T-helper 2 cell (primary cell): ENCODE data around the gene MORC3.
"Not testable (repeated sequence)": the region's sequence is repeated elsewhere in the genome, so short reads cannot be mapped to it uniquely, and the experiment has no call there.

Experiments
- DNase-seq, 5 experiments: peaks; one replicate each; pipeline versions ENCODE4 v3.0.0 to v3.0.0-alpha.2; 2012 to 2022

Gene MORC3

GRCh38 chr21:36322083-36322424 lies 2.1 kb downstream of the MORC3 start:
- DNase-seq: no peak

GRCh38 chr21:36323032-36323431 lies 3.0 kb downstream of the MORC3 start:
- peak in 1 of 5 experiments; percentile 43 for DNase-seq

GRCh38 chr21:36325373-36326010 lies 5.5 kb downstream of the MORC3 start:
- no peak for DNase-seq

GRCh38 chr21:36330904-36331303 lies 10.9 kb downstream of the MORC3 start:
- DNase-seq: peak in 4 of 5 experiments; percentile 16 to 67 (median 22)

GRCh38 chr21:36337099-36337509 lies 17.1 kb downstream of the MORC3 start:
- DNase-seq: no peak

- no peak for DNase-seq
Observed at GRCh38 chr21:36338975-36339374, 19.0 kb downstream of the MORC3 start.

- DNase-seq: not testable (repeated sequence)
Observed at GRCh38 chr21:36342581-36342980, 22.6 kb downstream of the MORC3 start.

- DNase-seq: no peak
Observed at GRCh38 chr21:36344931-36345330, 24.9 kb downstream of the MORC3 start.

GRCh38 chr21:36347278-36347961 lies 27.4 kb downstream of the MORC3 start:
- DNase-seq: no peak

GRCh38 chr21:36347962-36348328 lies 27.9 kb downstream of the MORC3 start:
- no peak for DNase-seq

- no peak for DNase-seq
Observed at GRCh38 chr21:36349315-36349714, 29.3 kb downstream of the MORC3 start.

GRCh38 chr21:36350282-36350910 lies 30.4 kb downstream of the MORC3 start:
- DNase-seq: no peak

GRCh38 chr21:36354918-36355680 lies 35.1 kb downstream of the MORC3 start:
- DNase-seq: no peak

- DNase-seq: no peak
Observed at GRCh38 chr21:36355868-36356267, 35.9 kb downstream of the MORC3 start.

- no peak for DNase-seq
Observed at GRCh38 chr21:36359185-36359584, 39.2 kb downstream of the MORC3 start.

GRCh38 chr21:36369064-36369685 lies 49.2 kb downstream of the MORC3 start:
- peak in 1 of 5 experiments; percentile 67 for DNase-seq

- DNase-seq: no peak
Observed at GRCh38 chr21:36375994-36376393, 56.0 kb downstream of the MORC3 start.

GRCh38 chr21:36377391-36377842 lies 57.4 kb downstream of the MORC3 start:
- no peak for DNase-seq

GRCh38 chr21:36379251-36379650 lies 59.3 kb downstream of the MORC3 start:
- no peak for DNase-seq

GRCh38 chr21:36381841-36382589 lies 62.0 kb downstream of the MORC3 start:
- no peak for DNase-seq

GRCh38 chr21:36382722-36383121 lies 62.7 kb downstream of the MORC3 start:
- not testable (repeated sequence) for DNase-seq

GRCh38 chr21:36384885-36385232 lies 64.9 kb downstream of the MORC3 start:
- no peak for DNase-seq
